CD4-positive, alpha-beta T cell treated with Interleukin-10 for 1 hour (primary cell): Measurements from ENCODE around the gene GPR34.
"Not testable (repeated sequence)": the region's sequence is repeated elsewhere in the genome, so short reads cannot be mapped to it uniquely, and the experiment has no call there.

Experiments
- DNase-seq: peaks from one replicate; pipeline ENCODE4 v3.0.0-alpha.2; 2020

Gene GPR34

DNA sequence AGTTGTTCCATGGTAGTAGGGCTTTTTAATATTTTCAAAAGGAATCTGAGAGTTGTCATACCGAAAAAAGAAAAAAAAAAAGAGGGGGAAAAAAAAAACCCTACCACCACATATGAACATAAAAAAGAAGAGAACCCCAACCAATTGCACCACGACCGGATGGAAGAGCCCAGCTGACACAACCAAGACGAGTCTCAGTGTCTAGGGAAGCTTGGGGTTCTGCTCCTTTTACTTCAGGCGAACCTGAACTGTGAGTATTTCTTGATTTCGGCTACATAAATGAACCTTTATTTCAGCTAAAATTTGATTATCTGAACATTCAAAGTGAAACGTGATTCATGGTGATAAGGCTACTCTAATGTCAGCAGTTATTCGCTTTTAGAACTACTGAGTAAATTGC is at the start of gene GPR34:
TSS of gene GPR34 (plus strand) at position 139 of the 400 bp plus-strand sequence. CDS start 6,661 bp downstream, outside the sequence.
- no peak for DNase-seq

DNA sequence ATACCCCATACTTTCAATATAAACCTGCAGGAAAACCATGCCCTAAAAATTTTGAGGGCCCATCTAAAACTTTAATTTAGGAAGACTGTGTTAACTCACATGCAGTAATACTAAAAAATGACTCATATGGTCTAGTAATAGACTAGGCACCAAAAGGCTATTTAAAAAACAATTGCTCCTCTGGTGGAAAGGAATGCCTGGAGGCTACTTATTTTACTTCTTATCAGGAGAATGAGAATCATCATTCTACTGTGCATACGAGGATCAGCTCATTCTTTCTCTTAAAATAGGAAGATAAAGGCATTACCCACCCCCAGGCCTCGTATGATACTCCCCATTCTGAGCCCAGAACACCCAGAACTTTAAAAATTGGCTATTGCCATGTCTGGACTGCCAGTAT is 42.6 kb upstream of the GPR34 start:
- DNase-seq, result not testable (repeated sequence)

GRCh38 chrX:41653125-41653524 is 35.6 kb upstream of the GPR34 start:
- DNase-seq, result no peak

DNA sequence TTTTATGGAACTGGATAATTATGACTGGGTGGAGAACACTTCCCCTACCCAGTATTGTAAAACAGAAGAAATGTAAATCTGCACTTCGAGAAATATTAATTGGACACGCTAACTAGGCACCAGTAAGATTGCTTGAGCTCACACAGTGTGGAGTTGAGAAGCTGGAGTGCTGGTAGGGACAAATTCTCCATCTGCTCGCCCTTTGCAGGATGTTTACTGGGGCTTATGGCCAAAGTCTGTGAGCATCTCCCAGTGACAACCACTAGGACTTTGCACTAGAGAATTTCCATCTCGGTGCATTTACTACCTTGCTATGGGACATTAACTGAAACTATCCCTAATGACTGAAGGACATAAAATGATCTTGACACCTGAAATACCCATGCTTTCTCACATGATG is 33.7 kb upstream of the GPR34 start:
- DNase-seq, result no peak

DNA sequence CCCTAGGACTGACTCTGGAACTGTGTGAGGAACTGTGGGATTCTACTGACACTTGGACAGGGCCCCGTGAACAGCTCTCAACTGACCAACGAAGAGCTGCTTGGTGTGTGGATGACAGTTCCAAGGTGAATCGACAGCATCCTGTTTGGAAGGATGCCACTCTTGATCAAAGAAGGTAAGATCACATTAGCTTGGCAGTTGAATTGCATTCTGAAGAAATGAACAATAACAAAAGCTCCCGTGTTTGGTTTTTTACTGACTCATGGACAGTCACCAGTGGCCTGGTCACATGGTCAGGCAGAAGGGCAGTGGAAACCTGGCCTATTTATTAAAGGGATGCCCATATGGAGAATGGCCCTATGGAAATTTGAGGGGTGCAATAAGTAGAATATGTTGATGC is 33.1 kb upstream of the GPR34 start:
- DNase-seq, result no peak

DNA sequence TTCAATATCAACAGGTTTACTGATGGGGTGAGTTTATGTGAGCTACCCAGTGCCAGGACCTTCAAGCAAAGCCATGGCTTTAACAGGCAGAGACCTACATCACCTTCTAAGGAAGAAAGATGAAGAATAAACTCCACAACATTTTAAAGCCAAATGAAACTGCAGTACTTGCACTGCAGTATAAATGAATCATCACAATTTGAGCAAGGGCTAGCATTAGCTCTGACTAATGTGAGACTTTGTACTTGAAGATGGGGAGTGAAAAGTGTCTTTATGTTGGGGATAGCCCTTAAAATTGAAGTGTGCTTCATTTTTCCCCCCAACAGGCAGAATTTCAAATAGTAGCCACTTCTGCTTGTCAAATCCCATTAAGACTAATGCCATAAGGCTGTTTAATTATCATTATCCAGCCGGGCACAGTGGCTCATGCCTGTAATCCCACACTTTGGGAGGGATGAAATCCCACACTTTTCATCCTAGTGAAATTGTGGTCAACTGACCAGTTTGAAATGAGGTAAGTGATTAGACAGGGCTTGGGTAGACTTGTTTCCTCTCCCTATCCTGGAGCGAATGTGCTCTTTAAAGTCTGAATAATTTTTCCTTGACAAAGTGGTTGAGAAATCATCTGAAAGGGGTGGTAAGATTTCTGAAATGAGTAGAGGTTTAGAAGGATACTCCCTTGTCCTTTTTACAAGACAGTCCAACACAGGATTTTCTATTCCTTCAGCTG is 27.2 kb upstream of the GPR34 start:
- no peak for DNase-seq

GRCh38 chrX:41664375-41664901 is 24.3 kb upstream of the GPR34 start:
- DNase-seq, result no peak

- DNase-seq, result no peak
Observed at GRCh38 chrX:41664908-41665307, 23.9 kb upstream of the GPR34 start.

GRCh38 chrX:41665686-41666085 is 23.1 kb upstream of the GPR34 start:
- no peak for DNase-seq

DNA sequence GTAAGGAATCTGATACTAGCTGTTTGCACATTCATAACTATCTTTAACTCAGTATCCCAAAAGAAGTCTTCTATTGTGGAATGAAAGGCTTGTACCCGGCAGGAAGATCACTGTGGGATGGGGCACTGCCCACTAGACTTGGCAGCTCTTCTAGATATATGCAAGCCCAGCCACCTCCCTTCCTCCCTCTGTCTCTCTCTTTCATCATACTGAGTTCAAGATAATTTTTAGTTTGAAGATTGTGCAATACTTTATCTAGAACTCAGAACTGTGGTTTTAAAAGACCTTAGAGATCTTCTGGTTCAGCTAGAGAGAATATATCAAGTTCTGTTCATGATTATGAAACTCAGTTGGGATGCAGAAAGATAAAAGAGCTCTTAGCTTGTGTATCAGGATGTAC is 22.5 kb upstream of the GPR34 start:
- DNase-seq, result no peak

DNA sequence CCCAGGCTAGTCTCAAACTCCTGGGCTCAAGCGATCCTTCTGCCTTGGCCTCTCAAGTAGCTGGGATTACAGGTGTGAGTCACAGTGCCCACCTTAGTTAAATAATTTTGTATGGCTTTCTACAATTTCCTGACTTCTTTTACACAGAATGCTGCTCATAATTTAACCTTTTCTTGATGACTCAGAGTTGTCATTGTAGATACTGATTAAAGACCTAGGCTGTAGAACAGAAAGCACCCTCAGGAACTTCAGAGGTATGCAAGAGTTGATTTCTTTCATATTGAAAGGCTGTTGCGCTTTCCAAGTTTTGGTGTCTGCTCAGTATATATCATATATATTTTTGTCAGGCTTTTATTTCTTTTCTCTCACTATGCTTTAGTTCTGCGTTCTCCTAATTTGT is 21.1 kb upstream of the GPR34 start:
- DNase-seq, result no peak

DNA sequence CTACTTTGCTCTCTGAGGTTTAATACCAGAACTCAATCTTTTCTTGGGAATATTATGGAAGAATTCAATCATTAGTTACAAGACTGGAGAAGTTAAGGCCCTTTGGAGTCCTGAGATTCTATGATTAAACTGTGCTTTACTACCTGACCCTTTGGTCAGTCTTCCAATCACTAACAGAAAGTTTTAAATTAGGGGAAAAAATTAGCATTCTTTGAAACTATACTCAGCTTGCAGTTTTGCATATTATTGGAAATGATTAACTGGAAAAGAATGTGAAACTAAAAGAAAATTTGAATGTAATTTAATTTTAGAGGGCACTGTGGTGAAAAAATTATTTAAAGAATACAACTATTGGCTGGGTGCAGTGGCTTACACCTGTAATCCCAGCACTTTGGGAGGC is 18.7 kb upstream of the GPR34 start:
- DNase-seq, result no peak

GRCh38 chrX:41671082-41671481 is 17.7 kb upstream of the GPR34 start:
- no peak for DNase-seq

DNA sequence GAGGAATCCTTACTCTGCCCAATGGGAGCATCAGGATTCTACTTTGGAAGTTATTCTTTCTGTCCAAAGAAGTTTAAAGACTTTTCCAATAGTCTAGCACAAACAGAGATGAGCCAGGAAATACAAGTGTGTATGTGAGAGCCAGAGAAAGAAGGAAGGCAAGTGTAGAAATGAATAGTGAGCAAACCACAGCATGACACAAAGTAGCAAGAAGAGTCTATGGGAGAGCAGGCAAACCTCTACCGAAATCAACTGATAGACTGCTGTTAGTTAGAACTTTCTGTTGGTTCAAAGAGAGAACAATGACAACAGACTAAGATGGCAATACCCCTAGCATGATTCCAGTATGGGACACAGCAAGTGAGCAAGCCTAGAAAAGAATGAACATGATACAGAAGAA is 16.1 kb upstream of the GPR34 start:
- DNase-seq, result no peak

DNA sequence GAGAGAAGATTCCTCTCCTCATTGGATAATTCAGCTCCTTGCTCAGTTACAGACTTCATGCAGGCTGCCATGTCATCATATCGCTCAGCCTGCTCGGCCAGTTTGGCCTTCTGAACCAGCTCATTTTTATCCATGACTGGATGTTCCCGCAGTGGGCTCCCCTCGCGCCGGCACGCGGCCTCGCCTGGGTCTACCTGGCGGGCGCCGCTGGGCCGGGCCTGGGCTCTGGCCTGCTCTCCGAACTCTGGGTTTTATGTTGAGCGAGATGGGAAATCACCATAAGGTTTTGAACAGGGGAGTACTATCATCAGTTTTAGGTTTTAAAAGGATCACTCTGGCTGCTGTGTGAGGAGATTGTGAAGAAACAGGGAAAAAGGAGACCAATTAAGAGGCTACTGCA is 12.4 kb upstream of the GPR34 start:
- DNase-seq, result not testable (repeated sequence)

DNA sequence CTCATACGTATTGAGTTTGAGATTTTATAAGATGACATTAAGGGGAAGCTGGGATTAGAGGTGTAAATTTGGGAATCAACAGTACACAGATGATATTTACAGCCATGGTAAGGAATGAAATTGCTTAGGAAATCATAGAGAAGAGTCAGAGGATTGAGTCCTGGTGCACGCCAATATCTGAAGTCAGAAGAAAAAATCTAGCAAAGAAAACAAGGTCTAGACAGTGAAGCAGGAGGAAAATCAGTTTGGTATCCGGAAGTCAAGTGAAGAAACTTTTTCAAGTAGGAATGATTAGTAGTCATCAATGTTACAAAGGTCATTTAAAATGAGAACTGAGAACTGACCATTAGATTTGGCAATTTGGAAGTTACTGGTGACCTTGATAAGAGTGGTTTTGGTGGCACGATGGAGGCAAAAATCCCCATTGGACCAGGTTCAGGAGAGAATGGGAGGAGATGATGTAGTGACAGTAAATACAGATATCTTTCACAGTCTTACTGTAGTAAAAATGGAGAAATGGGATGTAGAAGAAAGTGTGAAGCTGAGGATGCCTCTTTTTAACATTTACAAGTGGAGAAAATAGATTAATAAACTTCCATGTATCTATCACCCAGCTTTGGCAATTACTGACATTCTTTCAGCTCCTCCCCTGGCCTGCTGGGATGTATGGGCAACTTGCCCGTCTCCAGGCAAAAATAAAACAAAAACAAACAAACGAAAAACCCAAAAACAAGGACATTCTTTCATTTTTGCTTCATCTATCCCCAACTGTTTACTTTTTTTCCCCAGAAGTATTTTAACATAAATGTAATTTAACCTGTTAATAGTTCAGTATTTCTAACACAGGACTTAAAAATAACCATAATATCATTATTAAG is 11.4 kb upstream of the GPR34 start:
- no peak for DNase-seq

DNA sequence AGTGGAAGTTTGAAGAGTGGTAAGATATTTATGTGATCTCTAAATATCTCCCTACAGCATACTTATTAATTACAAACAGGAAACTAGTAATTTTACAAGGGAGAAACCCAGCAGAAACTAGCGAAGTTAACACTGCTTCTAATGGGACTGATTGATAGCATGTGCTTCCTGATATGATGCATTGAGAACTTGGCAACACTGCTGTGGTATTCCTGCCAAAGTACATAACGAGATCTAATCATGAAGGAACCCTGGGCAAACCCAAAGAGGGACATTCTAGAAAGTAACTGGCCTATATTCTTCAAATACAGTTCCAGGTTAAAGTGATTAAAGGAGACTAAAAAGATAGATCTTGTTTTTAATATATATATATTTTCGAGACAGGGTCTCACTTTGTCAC is 4.6 kb upstream of the GPR34 start:
- DNase-seq, result no peak

DNA sequence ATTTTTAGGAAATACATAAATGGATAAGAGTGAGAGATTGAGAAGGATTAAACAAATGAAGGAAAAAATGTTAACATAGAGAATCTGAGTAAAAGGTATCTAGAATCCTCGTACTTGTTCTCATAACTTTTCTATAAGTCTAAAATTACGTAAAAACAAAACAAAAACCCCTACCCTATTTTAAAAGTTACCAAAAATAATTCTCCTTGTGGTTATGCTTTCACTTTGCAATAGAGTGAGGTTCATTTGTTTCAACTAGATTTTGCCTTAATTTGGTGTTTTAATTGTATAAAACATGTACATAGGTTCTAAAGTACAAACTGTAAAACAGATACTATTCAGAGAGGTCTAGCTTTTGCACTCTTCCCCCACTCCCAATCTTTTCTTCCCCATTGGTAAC is 3.8 kb upstream of the GPR34 start:
- no peak for DNase-seq

GRCh38 chrX:41686788-41687187 is 2.0 kb upstream of the GPR34 start:
- no peak for DNase-seq

DNA sequence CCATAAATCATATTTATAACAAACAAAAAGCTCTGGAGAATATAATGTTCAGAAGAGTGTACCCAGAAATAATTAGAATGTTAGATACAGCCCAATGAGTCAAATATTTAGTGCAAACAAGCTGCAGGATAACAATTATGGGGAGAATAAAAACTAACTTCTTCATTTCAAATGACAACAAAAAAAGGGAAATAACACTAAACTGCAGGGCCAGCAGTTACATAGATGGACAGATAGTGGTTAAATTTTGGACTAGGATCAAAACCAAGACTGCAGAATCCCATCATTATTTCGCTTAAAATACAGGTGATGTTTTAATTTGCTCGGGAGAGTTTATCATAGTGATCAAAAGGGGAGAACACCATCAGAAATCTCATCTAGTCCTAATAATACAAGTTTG is 617 bp upstream of the GPR34 start:
- DNase-seq, result no peak

GRCh38 chrX:41689711-41690110 is 938 bp downstream of the GPR34 start:
- no peak for DNase-seq

DNA sequence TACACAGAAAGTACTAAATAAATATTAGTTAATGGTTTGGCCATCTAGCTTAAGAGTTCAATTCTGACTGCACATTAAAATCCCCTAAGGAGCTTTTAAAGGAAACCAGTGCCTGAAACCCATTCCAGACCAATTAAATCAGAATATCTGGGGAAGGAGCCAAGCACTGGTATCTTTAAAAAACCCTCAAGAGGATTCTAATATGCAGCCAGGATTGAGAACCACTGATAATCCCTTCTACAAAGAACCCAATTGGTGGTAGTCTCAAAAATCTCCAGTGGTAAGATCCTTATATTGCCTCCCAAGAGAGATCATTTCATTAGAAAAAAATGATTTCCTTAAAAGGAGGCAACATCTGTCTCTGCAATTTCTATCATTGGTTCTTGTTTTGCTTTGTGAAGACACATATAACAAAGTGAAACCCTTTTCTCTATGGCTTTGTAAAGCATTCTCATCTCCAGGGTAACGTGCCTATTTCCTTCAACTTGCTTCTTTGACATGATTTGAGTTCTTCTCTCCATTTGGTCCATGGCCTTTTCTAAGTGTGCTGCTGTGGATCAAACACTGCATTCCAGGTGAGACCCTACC is 3.5 kb downstream of the GPR34 start:
- DNase-seq, result no peak

DNA sequence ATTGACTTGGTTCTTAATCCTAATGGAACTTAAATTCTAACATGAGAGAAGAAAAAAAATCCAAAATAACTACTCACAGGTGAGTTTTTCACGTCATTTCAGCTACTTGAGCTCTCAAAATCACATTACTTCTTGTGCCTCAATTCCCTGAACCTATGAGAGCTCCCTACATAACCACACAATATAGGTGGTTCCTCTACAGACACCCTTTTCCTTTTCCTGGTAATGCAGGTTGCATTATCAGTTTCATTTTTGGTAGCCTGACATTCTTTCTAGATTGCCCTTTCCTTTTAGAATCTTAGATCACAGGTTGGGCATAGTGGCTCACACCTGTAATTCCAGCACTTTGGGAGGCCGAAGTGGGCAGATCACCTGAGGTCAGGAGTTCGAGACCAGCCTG is 4.3 kb downstream of the GPR34 start:
- no peak for DNase-seq

DNA sequence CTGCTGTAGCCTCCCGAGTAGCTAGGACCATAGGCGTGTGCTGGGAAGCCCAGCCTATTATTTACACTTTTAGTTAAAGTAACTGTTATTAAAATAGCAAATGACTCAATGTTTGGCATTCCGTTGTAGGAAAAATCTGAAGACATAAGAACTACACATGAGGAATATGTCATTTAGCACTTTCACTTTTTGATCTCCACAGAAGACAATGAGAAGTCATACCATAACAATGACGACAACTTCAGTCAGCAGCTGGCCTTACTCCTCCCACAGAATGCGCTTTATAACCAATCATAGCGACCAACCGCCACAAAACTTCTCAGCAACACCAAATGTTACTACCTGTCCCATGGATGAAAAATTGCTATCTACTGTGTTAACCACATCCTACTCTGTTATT is 6.7 kb downstream of the GPR34 start:
- peak; percentile 37 for DNase-seq
